Measurements from ENCODE around the gene SPACA1.
"Not testable (repeated sequence)": the region's sequence is repeated elsewhere in the genome, so short reads cannot be mapped to it uniquely, and the experiment has no call there.

SPACA1 gene

GRCh38 chr6:88047510-88048150 lies at the start of gene SPACA1:
Gene SPACA1, plus strand, starts transcription at chr6:88047841. Its CDS starts 65 bp downstream, at chr6:88047906.
- DNase-seq (ENCODE audit: low read depth), result no peak

GRCh38 chr6:88000713-88001112 lies 46.9 kb upstream of the SPACA1 start:
- no peak for DNase-seq (ENCODE audit: low read depth)

- DNase-seq (ENCODE audit: low read depth), result not testable (repeated sequence)
These were observed 46.4 kb upstream of the SPACA1 start for GRCh38 chr6:88001279-88001678.

- DNase-seq (ENCODE audit: low read depth), result no peak
These were observed 42.9 kb upstream of the SPACA1 start for GRCh38 chr6:88004707-88005106.

GRCh38 chr6:88006557-88006956 lies 41.1 kb upstream of the SPACA1 start:
- no peak for DNase-seq (ENCODE audit: low read depth)

GRCh38 chr6:88008411-88008810 lies 39.2 kb upstream of the SPACA1 start:
- no peak for DNase-seq (ENCODE audit: low read depth)

- DNase-seq (ENCODE audit: low read depth), result no peak
These were observed 38.8 kb upstream of the SPACA1 start for GRCh38 chr6:88008831-88009231.

- DNase-seq (ENCODE audit: low read depth), result no peak
These were observed 34.6 kb upstream of the SPACA1 start for GRCh38 chr6:88013015-88013414.

GRCh38 chr6:88013554-88013953 lies 34.1 kb upstream of the SPACA1 start:
- no peak for DNase-seq (ENCODE audit: low read depth)

- no peak for DNase-seq (ENCODE audit: low read depth)
These were observed 27.2 kb upstream of the SPACA1 start for GRCh38 chr6:88020439-88020838.

GRCh38 chr6:88024696-88025095 lies 22.9 kb upstream of the SPACA1 start:
- no peak for DNase-seq (ENCODE audit: low read depth)

- DNase-seq (ENCODE audit: low read depth), result no peak
These were observed 16.1 kb upstream of the SPACA1 start for GRCh38 chr6:88031550-88031949.

- no peak for DNase-seq (ENCODE audit: low read depth)
These were observed 3.1 kb upstream of the SPACA1 start for GRCh38 chr6:88044530-88044929.

GRCh38 chr6:88045521-88046136 lies 2.0 kb upstream of the SPACA1 start:
- DNase-seq (ENCODE audit: low read depth), result no peak

- DNase-seq (ENCODE audit: low read depth), result no peak
These were observed 937 bp downstream of the SPACA1 start for GRCh38 chr6:88048578-88048977.

- DNase-seq (ENCODE audit: low read depth), result no peak
These were observed 2.6 kb downstream of the SPACA1 start for GRCh38 chr6:88050140-88050818.

- DNase-seq (ENCODE audit: low read depth), result no peak
These were observed 11.6 kb downstream of the SPACA1 start for GRCh38 chr6:88059191-88059590.

GRCh38 chr6:88062376-88062775 lies 14.7 kb downstream of the SPACA1 start:
- DNase-seq (ENCODE audit: low read depth), result no peak

- DNase-seq (ENCODE audit: low read depth), result no peak
These were observed 24.8 kb downstream of the SPACA1 start for GRCh38 chr6:88072462-88072861.

- no peak for DNase-seq (ENCODE audit: low read depth)
These were observed 27.1 kb downstream of the SPACA1 start for GRCh38 chr6:88074791-88075190.

- no peak for DNase-seq (ENCODE audit: low read depth)
These were observed 29.7 kb downstream of the SPACA1 start for GRCh38 chr6:88077305-88077704.

- DNase-seq (ENCODE audit: low read depth), result no peak
These were observed 39.2 kb downstream of the SPACA1 start for GRCh38 chr6:88086792-88087191.

GRCh38 chr6:88089708-88090107 lies 42.1 kb downstream of the SPACA1 start:
- DNase-seq (ENCODE audit: low read depth), result no peak
